Peyer's patch (tissue), 4 donors: ENCODE data around the gene MS4A7.

Experiments used
- POLR2A ChIP-seq, 2 donors: fragments of 450-650 bp; IDR thresholded peaks; one replicate each; pipeline ENCODE4 v1.5.1; 2017; ENCODE audit warnings: antibody characterized with exemption in 2 of 2, mild to moderate bottlenecking in 2 of 2, moderate library complexity in 2 of 2
- TF ChIP-seq, protein P1 (sequence below), 6 experiments: fragments of 450-650 bp in 4 of 6; fragments of 200-600 bp in 2 of 6; sonication (generic) in 1 of 6; IDR thresholded peaks; one replicate each; pipeline ENCODE4 v1.5.1; 2017 to 2019; ENCODE audit warnings: antibody characterized with exemption in 6 of 6, mild to moderate bottlenecking in 3 of 6, moderate library complexity in 1 of 6

DNA sequence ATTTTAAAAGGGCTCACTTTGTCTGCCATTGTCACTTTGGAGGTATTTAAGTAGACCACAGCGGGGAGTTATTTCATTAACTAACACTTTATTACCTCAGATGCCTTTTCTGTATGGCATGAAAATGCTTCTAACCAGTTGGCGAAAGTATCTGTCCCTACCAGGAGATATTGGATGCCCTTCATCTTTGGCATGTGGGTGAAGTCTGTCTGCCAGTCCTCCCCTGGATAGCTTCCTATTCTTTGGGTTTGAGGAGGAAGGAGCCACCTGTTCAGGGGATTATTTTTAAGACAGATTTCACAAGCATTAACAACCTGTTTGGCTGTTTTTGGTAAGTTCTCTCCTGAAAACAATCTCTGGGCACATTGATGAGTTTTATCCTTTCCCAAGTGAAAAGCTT lies 34.2 kb upstream of the MS4A7 start:
- TF ChIP-seq, protein P1, sequence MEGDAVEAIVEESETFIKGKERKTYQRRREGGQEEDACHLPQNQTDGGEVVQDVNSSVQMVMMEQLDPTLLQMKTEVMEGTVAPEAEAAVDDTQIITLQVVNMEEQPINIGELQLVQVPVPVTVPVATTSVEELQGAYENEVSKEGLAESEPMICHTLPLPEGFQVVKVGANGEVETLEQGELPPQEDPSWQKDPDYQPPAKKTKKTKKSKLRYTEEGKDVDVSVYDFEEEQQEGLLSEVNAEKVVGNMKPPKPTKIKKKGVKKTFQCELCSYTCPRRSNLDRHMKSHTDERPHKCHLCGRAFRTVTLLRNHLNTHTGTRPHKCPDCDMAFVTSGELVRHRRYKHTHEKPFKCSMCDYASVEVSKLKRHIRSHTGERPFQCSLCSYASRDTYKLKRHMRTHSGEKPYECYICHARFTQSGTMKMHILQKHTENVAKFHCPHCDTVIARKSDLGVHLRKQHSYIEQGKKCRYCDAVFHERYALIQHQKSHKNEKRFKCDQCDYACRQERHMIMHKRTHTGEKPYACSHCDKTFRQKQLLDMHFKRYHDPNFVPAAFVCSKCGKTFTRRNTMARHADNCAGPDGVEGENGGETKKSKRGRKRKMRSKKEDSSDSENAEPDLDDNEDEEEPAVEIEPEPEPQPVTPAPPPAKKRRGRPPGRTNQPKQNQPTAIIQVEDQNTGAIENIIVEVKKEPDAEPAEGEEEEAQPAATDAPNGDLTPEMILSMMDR (IDR thresholded peaks at IDR 0.05): no peak
- TF ChIP-seq POLR2A (IDR thresholded peaks at IDR 0.05): no peak
